Pancreas (tissue), 10 donors: ENCODE results near the gene EGFR. TPM values are rescaled to one million over a fixed set of nuclear protein-coding genes. Genes with fewer than 3 reads are reported as not detected.

Experiments
- ATAC-seq, 4 donors: fragments of 200-7000 bp; cut with Tn5 transposase; one replicate each; pipeline versions ENCODE4 v1.8.0 to v1.9.1; 2020; ENCODE audit warnings: mild to moderate bottlenecking in 4 of 4, moderate library complexity in 4 of 4
- DNase-seq, 6 donors: peaks; one replicate each; pipeline ENCODE4 v3.0.0-alpha.2; 2020
- FAIRE-seq: peaks from 2 replicates; lab custom pipeline; 2012; peaks lifted over from hg19 to GRCh38; lab: Jason Lieb, UNC
- H3K27ac ChIP-seq, 4 donors: fragments of 200-600 bp; sonication (generic); 1 replicate in 3 of 4; 2 replicates in 1 of 4; pipeline versions ENCODE4 v1.5.0 to v1.8.0; 2020
- H3K27me3 ChIP-seq, 4 donors: fragments of 200-600 bp; one replicate each; pipeline ENCODE4 v1.8.0; 2021
- H3K36me3 ChIP-seq, 3 donors: fragments of 200-600 bp; sonication (generic) in 1 of 3; one replicate each; pipeline versions ENCODE4 v1.5.0 to v1.8.0; 2020 to 2021
- H3K4me1 ChIP-seq, 3 donors: fragments of 200-600 bp; one replicate each; pipeline ENCODE4 v1.8.0; 2021
- H3K4me3 ChIP-seq, 4 donors: fragments of 200-600 bp; sonication (generic) in 2 of 4; one replicate each; pipeline versions ENCODE4 v1.5.0 to v1.8.0; 2020 to 2021
- H3K9me3 ChIP-seq, 4 donors: fragments of 200-600 bp; one replicate each; pipeline ENCODE4 v1.8.0; 2021
- CTCF ChIP-seq, 4 donors: fragments of 200-600 bp; sonication (generic) in 3 of 4; IDR thresholded peaks; one replicate each; pipeline versions ENCODE4 v1.5.0 to v1.8.0; 2021; ENCODE audit warnings: antibody characterized with exemption in 4 of 4
- WGBS, 2 donors: extraction: QIAGEN DNeasy Blood & Tissue Kit; methylation state at CpG; one replicate each; pipeline ENCODE4 v1.1.7; 2013; 5-methylcytosine and 5-hydroxymethylcytosine counted together
- intact Hi-C, 3 donors: fragments of 100-400 bp; cut with DNase I; formaldehyde crosslinking; loops; one replicate each; pipeline versions ENCODE4 v1.11.1 to v1.14.2; 2022
- polyA plus RNA-seq, 2 donors: library from polyadenylated mRNA; stranded (reverse); fragments of 200-250 nt; gene quantifications; one replicate each; pipeline ENCODE4 v1.2.3, GENCODE V29; 2013
- total RNA-seq, 6 donors: library from RNA; stranded (reverse); fragmentation: NEBNext Ultra II Directional in 4 of 6; extraction: Animal tissue kit (Norgen Biotek cat#: 25700) in 4 of 6; gene quantifications; one replicate each; pipeline versions ENCODE4 v1.2.1 to v1.2.4, GENCODE V29; 2021 to 2023
- donor health status: healthy with polysubstance abuse.
- donor health status: DM: no; HTN: no; CAD: no; lungs with moderate emphysema.
- donor health status: DM: no; HTN: no; CAD: no.
- donor health status: control.
- donor health status: control.
- donor health status: Bipolar disorder and iron deficiency.
- donor health status: DM: yes; HTN: yes; CAD: no.
- donor health status: DM: no; HTN: no; CAD: no.
- donor health status: DM: no; HTN: no; CAD: no.
- donor health status: DM: yes; HTN: yes; CAD: no.

The EGFR gene
- total and polyA plus RNA-seq, 8 donors: 5.5 to 38.8 (median 30.3) TPM

- no peak for DNase-seq
- 95 to 100% methylated on average over 1 of the region's 1 CpG for WGBS, 2 donors
- Histone ChIP-seq H3K4me3 (no peak overlapping the region), H3K36me3 (no peaks in the 10 kb centered on the region), H3K9me3 (no peaks in the 10 kb centered on the region), H3K4me1 (no peaks in the 10 kb centered on the region), H3K27me3 (no peaks in the 10 kb centered on the region), H3K27ac (no peak overlapping the region)
- no peak for ATAC-seq
- intact Hi-C loops: loop anchor here in 1 of 3 donors (10.0 kb wide), 1 partner anchor 131 kb away; no protein-coding TSS in a partner anchor
- FAIRE-seq: no peak
- no peak for TF ChIP-seq CTCF (IDR thresholded peaks at IDR 0.05)
Measured at GRCh38 chr7:55013851-55014250, 5.0 kb upstream of the EGFR start.

GRCh38 chr7:55016061-55016745 lies 2.6 kb upstream of the EGFR start:
- 85 to 89% methylated on average over 5 of the region's 5 CpGs for WGBS, 2 donors
- Histone ChIP-seq H3K4me3 (no peak overlapping the region), H3K27ac (no peak overlapping the region), H3K27me3 (no peaks in the 10 kb centered on the region), H3K9me3 (no peaks in the 10 kb centered on the region), H3K4me1 (peaks cover 0 to 7% (median 0%) of the 10 kb centered on the region in 3 donors), H3K36me3 (no peaks in the 10 kb centered on the region)
- DNase-seq (no peak), FAIRE-seq (no peak), ATAC-seq (no peak)
- TF ChIP-seq CTCF (IDR thresholded peaks at IDR 0.05): no peak
- intact Hi-C loops: loop anchor here in 1 of 3 donors (10.0 kb wide), 1 partner anchor 129 kb away; no protein-coding TSS in a partner anchor

GRCh38 chr7:55016746-55017090 lies 2.1 kb upstream of the EGFR start:
- peaks cover 0 to 7% (median 0%) of the 10 kb centered on the region in 3 donors for H3K4me1 ChIP-seq
- no peaks in the 10 kb centered on the region for H3K36me3 ChIP-seq
- H3K4me3 ChIP-seq: no peak overlapping the region
- H3K27me3 ChIP-seq: no peaks in the 10 kb centered on the region
- no peaks in the 10 kb centered on the region for H3K9me3 ChIP-seq
- ATAC-seq (no peak), DNase-seq (no peak), FAIRE-seq (no peak)
- no peak overlapping the region for H3K27ac ChIP-seq
- TF ChIP-seq CTCF (IDR thresholded peaks at IDR 0.05): no peak
- intact Hi-C loops: loop anchor here in 1 of 3 donors (10.0 kb wide), 1 partner anchor 128 kb away; no protein-coding TSS in a partner anchor
- WGBS, 2 donors: 76 to 81% methylated on average over 3 of the region's 3 CpGs

- WGBS, 2 donors: 63 to 68% methylated on average over 6 of the region's 6 CpGs
- FAIRE-seq: no peak
- H3K4me3 ChIP-seq: peak overlapping the region in 2 of 4 donors; percentile 83 to 97
Measured at GRCh38 chr7:55017841-55018240, 976 bp upstream of the EGFR start.

More at GRCh38 chr7:55017841-55018240, 976 bp upstream of the EGFR start:
- TF ChIP-seq CTCF (IDR thresholded peaks at IDR 0.05): no peak
- no peak for DNase-seq
- Histone ChIP-seq H3K36me3 (no peaks in the 10 kb centered on the region), H3K9me3 (no peaks in the 10 kb centered on the region), H3K4me1 (peaks cover 0 to 7% (median 0%) of the 10 kb centered on the region in 3 donors), H3K27ac (peak overlapping the region; percentile 89 to 93 (median 92)), H3K27me3 (no peaks in the 10 kb centered on the region)
- ATAC-seq: no peak
- intact Hi-C loops: loop anchor here in 1 of 3 donors (10.0 kb wide), 1 partner anchor 127 kb away; no protein-coding TSS in a partner anchor
